ENCODE results near the gene CPN1. TPM values are rescaled to one million over a fixed set of nuclear protein-coding genes. Genes with fewer than 3 reads are reported as not detected.
A peak's percentile ranks its signal among the peaks of the same experiment; 100 is the strongest.

Gene CPN1
- total and polyA plus RNA-seq, 2 experiments from 2014 or later = 0.32 TPM; not detected in 1

DNA sequence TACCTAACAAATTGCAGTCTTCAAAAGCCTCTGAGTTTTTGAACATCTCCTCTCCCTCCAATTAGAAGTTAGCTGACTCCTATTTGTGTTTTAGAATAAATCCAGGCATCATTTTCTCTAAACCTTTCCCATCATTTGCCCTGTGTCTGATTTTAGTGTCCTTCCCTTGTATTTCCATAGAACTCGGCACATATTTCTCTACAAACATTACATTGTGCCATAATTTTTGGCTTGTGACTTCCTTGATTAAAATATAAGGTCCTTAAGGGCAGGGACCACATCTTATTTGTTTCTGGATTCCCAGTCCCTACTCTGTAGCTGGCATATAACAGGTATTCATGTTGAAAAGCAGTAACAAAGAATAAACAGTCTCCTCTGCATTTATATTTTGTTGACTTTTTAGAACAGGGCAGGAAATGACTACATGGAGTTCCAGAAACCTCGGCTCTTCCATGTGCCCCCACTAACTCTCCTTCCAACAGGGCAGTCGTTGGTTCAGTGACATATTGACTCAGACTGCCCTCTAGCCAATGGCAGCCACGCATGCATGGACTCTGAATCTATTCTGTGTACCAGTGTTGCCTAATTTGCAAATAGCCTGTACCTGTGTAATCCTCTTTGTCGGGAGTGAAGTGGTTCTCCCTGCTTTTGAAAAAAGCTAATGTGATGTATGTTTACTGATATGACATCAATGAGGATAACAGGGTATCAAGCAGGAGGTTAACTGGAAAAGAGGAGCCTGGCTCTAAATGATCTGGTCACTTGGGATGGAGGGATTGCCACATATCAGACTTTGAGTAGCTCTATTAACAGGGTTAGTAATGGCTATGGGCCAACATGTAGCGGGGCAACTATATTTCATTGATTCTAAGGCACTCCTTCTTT lies 19.8 kb upstream of the CPN1 start:
- Histone ChIP-seq H3K4me2 (no peak overlapping the region), H3K27ac (ENCODE audit: low read depth) (no peak overlapping the region), H3F3A (replicated peaks; ENCODE audit: low read depth) (no peaks in the 10 kb centered on the region), H2AFZ (peak overlapping the region; percentile 99), H3K9me2 (ENCODE audit: insufficient read depth) (no peaks in the 10 kb centered on the region), H3K4me1 (ENCODE audit: insufficient read depth) (no peaks in the 10 kb centered on the region), H4K20me1 (replicated peaks; ENCODE audit: insufficient read depth) (no peaks in the 10 kb centered on the region), H3K4me3 (no peak overlapping the region), H3K27me3 (ENCODE audit: insufficient read depth) (no peaks in the 10 kb centered on the region), H3K36me3 (ENCODE audit: insufficient read depth) (no peaks in the 10 kb centered on the region; the same call in 1 of the 2 replicates), H3K79me2 (replicated peaks; ENCODE audit: insufficient read depth) (no peaks in the 10 kb centered on the region)
- H3K9me3 Mint-ChIP-seq = peaks cover 30% of the 10 kb centered on the region
- H3K27ac Mint-ChIP-seq = no peak overlapping the region
- no peak for DNase-seq (ENCODE audit: low spot score)
- no peak for TF ChIP-seq ETS1 (IDR thresholded peaks at IDR 0.05)
- TF ChIP-seq, protein P1, sequence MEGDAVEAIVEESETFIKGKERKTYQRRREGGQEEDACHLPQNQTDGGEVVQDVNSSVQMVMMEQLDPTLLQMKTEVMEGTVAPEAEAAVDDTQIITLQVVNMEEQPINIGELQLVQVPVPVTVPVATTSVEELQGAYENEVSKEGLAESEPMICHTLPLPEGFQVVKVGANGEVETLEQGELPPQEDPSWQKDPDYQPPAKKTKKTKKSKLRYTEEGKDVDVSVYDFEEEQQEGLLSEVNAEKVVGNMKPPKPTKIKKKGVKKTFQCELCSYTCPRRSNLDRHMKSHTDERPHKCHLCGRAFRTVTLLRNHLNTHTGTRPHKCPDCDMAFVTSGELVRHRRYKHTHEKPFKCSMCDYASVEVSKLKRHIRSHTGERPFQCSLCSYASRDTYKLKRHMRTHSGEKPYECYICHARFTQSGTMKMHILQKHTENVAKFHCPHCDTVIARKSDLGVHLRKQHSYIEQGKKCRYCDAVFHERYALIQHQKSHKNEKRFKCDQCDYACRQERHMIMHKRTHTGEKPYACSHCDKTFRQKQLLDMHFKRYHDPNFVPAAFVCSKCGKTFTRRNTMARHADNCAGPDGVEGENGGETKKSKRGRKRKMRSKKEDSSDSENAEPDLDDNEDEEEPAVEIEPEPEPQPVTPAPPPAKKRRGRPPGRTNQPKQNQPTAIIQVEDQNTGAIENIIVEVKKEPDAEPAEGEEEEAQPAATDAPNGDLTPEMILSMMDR (conservative IDR thresholded peaks at IDR 0.05; ENCODE audit: low read depth in 2 of 2) = peak in 1 of 2 experiments; percentile 17; a peak in 1 of 4 replicates
- H3K27me3 Mint-ChIP-seq (ENCODE audit: insufficient read depth, low read depth, poor library complexity) = no peaks in the 10 kb centered on the region
- ATAC-seq = no peak
- peaks cover 12% of the 10 kb centered on the region; the same call in 2 of the 3 replicates for H3K36me3 Mint-ChIP-seq (ENCODE audit: low read depth)
- no peak overlapping the region; the same call in 2 of the 3 replicates for H3K4me3 Mint-ChIP-seq
- H3K4me1 Mint-ChIP-seq = peaks cover 7% of the 10 kb centered on the region; the same call in 2 of the 3 replicates

- no peaks in the 10 kb centered on the region for H3K9me2 ChIP-seq (ENCODE audit: insufficient read depth)
- H3K27me3 ChIP-seq (ENCODE audit: insufficient read depth) = no peaks in the 10 kb centered on the region
- no peaks in the 10 kb centered on the region; the same call in 1 of the 2 replicates for H3K36me3 ChIP-seq (ENCODE audit: insufficient read depth)
- no peak overlapping the region for H3K4me3 ChIP-seq
- H3K4me2 ChIP-seq = no peak overlapping the region
- no peaks in the 10 kb centered on the region for H3F3A ChIP-seq (replicated peaks; ENCODE audit: low read depth)
- no peaks in the 10 kb centered on the region for H4K20me1 ChIP-seq (replicated peaks; ENCODE audit: insufficient read depth)
- peaks cover 37% of the 10 kb centered on the region for H3K9me3 Mint-ChIP-seq
- DNase-seq (ENCODE audit: low spot score) (peak; percentile 59), ATAC-seq (peak; percentile 72)
- no peak overlapping the region for H3K27ac Mint-ChIP-seq
- no peaks in the 10 kb centered on the region for H3K79me2 ChIP-seq (replicated peaks; ENCODE audit: insufficient read depth)
- H3K4me1 Mint-ChIP-seq = peaks cover 7% of the 10 kb centered on the region; the same call in 2 of the 3 replicates
- peak overlapping the region; percentile 99 for H2AFZ ChIP-seq
- no peak overlapping the region for H3K27ac ChIP-seq (ENCODE audit: low read depth)
- TF ChIP-seq STAT1 (IDR thresholded peaks at IDR 0.05; ENCODE audit: unreplicated experiment) = no peak
- TF ChIP-seq, protein P1 (conservative IDR thresholded peaks at IDR 0.05; ENCODE audit: low read depth in 2 of 2) = peak; percentile 53 to 75
- H3K36me3 Mint-ChIP-seq (ENCODE audit: low read depth) = peaks cover 12% of the 10 kb centered on the region; the same call in 2 of the 3 replicates
- no peaks in the 10 kb centered on the region for H3K4me1 ChIP-seq (ENCODE audit: insufficient read depth)
- H3K4me3 Mint-ChIP-seq = no peak overlapping the region
- H3K27me3 Mint-ChIP-seq (ENCODE audit: insufficient read depth, low read depth, poor library complexity) = no peaks in the 10 kb centered on the region
Measured at GRCh38 chr10:100100651-100101184, 19.0 kb upstream of the CPN1 start.
